Liver (tissue), 9 donors: Measurements from ENCODE around the gene ZER1. TPM values are rescaled to one million over a fixed set of nuclear protein-coding genes. Genes with fewer than 3 reads are reported as not detected.

Experiments used
- DNase-seq: peaks from one replicate; pipeline ENCODE4 v3.0.0-alpha.2; 2017; ENCODE audit warnings: low spot score
- H3K27ac ChIP-seq, 2 donors: one replicate each; pipeline ENCODE4 v1.7.0; 2013; ENCODE audit warnings: inconsistent platforms in 2 of 2, low read length in 2 of 2, control low read depth in 1 of 2, low read depth in 1 of 2, mild to moderate bottlenecking in 1 of 2
- H3K27me3 ChIP-seq, 4 donors: one replicate each; pipeline versions ENCODE4 v1.6.1 to v1.7.0; 2013; ENCODE audit warnings: low read length in 3 of 4, inconsistent platforms in 1 of 4, mild to moderate bottlenecking in 1 of 4, moderate library complexity in 1 of 4; ENCODE audit not compliant: control insufficient read depth in 4 of 4, insufficient read depth in 4 of 4
- H3K36me3 ChIP-seq, 4 donors: one replicate each; pipeline versions ENCODE4 v1.6.1 to v1.7.0; 2013; ENCODE audit warnings: low read length in 3 of 4, mild to moderate bottlenecking in 3 of 4, low read depth in 1 of 4, moderate library complexity in 1 of 4; ENCODE audit not compliant: control insufficient read depth in 4 of 4, insufficient read depth in 3 of 4
- H3K4me1 ChIP-seq, 4 donors: one replicate each; pipeline versions ENCODE4 v1.6.1 to v1.7.0; 2013; ENCODE audit warnings: low read length in 3 of 4, mild to moderate bottlenecking in 3 of 4, moderate library complexity in 1 of 4; ENCODE audit not compliant: control insufficient read depth in 4 of 4, insufficient read depth in 4 of 4
- H3K4me3 ChIP-seq, 3 donors: one replicate each; pipeline versions ENCODE4 v1.6.1 to v1.7.0; 2013; ENCODE audit warnings: low read length in 3 of 3, control low read depth in 1 of 3, low read depth in 1 of 3, mild to moderate bottlenecking in 1 of 3
- H3K9ac ChIP-seq, 2 donors: one replicate each; pipeline ENCODE4 v1.7.0; 2013; ENCODE audit warnings: low read length in 2 of 2, mild to moderate bottlenecking in 2 of 2, moderate library complexity in 2 of 2, control low read depth in 1 of 2, low read depth in 1 of 2
- H3K9me3 ChIP-seq, 4 donors: one replicate each; pipeline versions ENCODE4 v1.6.1 to v1.7.0; 2013; ENCODE audit warnings: low read length in 3 of 4; ENCODE audit not compliant: control insufficient read depth in 4 of 4
- EGR1 ChIP-seq, 2 donors: IDR thresholded peaks; 2 replicates each; pipeline ENCODE4 v1.6.1; 2016 to 2018; ENCODE audit warnings: antibody characterized with exemption in 2 of 2, low read depth in 2 of 2
- FOXA1 ChIP-seq: IDR thresholded peaks from 2 replicates; pipeline ENCODE4 v1.6.1; 2016; ENCODE audit warnings: antibody characterized with exemption
- GABPA ChIP-seq, 2 donors: IDR thresholded peaks in 1 of 2; conservative IDR thresholded peaks in 1 of 2; 2 replicates each; pipeline ENCODE4 v1.6.1; 2016; ENCODE audit warnings: antibody characterized with exemption in 2 of 2, mild to moderate bottlenecking in 1 of 2, moderate library complexity in 1 of 2
- JUND ChIP-seq, 2 donors: IDR thresholded peaks; 2 replicates each; pipeline ENCODE4 v1.6.1; 2016; ENCODE audit warnings: antibody characterized with exemption in 2 of 2
- RXRA ChIP-seq, 2 donors: IDR thresholded peaks; 2 replicates each; pipeline ENCODE4 v1.6.1; 2017 to 2018; ENCODE audit warnings: antibody characterized with exemption in 2 of 2, mild to moderate bottlenecking in 1 of 2
- SP1 ChIP-seq: IDR thresholded peaks from 2 replicates; pipeline ENCODE4 v1.6.1; 2018; ENCODE audit warnings: antibody characterized with exemption, mild to moderate bottlenecking
- TAF1 ChIP-seq: conservative IDR thresholded peaks from 2 replicates; pipeline ENCODE4 v1.6.1; 2016; ENCODE audit warnings: antibody characterized with exemption, mild to moderate bottlenecking
- YY1 ChIP-seq: IDR thresholded peaks from 2 replicates; pipeline ENCODE4 v1.6.1; 2016; ENCODE audit warnings: antibody characterized with exemption, mild to moderate bottlenecking
- WGBS: extraction: QIAGEN DNeasy Blood & Tissue Kit; methylation state at CpG from one replicate; pipeline ENCODE4 v1.1.7; 2013; 5-methylcytosine and 5-hydroxymethylcytosine counted together
- polyA plus RNA-seq, 2 donors: library from polyadenylated mRNA; stranded (reverse) in 1 of 2; unstranded in 1 of 2; fragments of 200-250 nt in 1 of 2; fragments of >200 nt in 1 of 2; fragmentation: Nextera tagmentation in 1 of 2; extraction: Ambion mirVana in 1 of 2; gene quantifications; one replicate each; pipeline versions ENCODE4 v1.2.1 to v1.2.3, GENCODE V29; 2013 to 2015
- total RNA-seq, 2 donors: library from RNA; depleted of rRNA; stranded (reverse); fragments of >200 nt; gene quantifications; one replicate each; pipeline ENCODE4 v1.2.3, GENCODE V29; 2014
- TF ChIP-seq, protein P1 (sequence below): IDR thresholded peaks from 2 replicates; pipeline ENCODE4 v1.6.1; 2016; ENCODE audit warnings: antibody characterized with exemption
- TF ChIP-seq, protein P2 (sequence below): fragments of 150-350 bp; IDR thresholded peaks from 2 replicates; pipeline ENCODE4 v1.5.1; 2017; ENCODE audit warnings: improper control_type of control experiment, low read depth, low read length; ENCODE audit not compliant: missing input control
- TF ChIP-seq, protein P3 (sequence below): IDR thresholded peaks from 2 replicates; pipeline ENCODE4 v1.6.1; 2016; ENCODE audit warnings: antibody characterized with exemption, mild to moderate bottlenecking
- TF ChIP-seq, protein P4 (sequence below): IDR thresholded peaks from 2 replicates; pipeline ENCODE4 v1.6.1; 2016; ENCODE audit warnings: antibody characterized with exemption
- donor health status: healthy.
- donor health status: healthy.
- donor health status: healthy.
- donor health status: healthy.
- donor health status: healthy.

ZER1 gene
- total and polyA plus RNA-seq, 4 donors = 7.6 to 29.1 (median 15.8) TPM

DNA sequence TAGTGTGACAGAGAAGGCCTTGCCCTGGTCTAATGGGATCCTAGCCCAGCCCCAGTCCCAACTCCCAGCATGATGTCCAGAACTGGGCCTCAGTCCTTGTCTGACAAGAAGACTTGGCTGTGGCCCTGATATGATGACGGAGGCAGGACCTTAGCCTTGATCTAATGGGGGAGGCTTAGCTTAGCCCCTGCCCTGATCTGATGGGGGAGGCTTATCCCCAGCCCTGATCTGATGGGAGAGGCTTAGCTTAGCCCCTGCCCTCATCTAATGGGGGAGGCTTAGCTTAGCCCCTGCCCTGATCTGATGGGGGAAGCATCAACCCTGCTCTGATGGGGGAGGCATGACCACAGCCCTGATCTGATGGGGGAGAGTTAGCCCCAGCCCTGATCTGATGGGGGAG is 65.7 kb downstream of the ZER1 start:
- Histone ChIP-seq H3K9me3 (no peaks in the 10 kb centered on the region), H3K27ac (no peak overlapping the region), H3K27me3 (no peaks in the 10 kb centered on the region), H3K36me3 (no peaks in the 10 kb centered on the region), H3K4me3 (no peak overlapping the region), H3K4me1 (peaks cover 0 to 8% (median 0%) of the 10 kb centered on the region in 4 donors), H3K9ac (no peak overlapping the region)
- WGBS = 98% methylated on average over 1 of the region's 1 CpG
- DNase-seq = no peak
- TF ChIP-seq, protein P1, sequence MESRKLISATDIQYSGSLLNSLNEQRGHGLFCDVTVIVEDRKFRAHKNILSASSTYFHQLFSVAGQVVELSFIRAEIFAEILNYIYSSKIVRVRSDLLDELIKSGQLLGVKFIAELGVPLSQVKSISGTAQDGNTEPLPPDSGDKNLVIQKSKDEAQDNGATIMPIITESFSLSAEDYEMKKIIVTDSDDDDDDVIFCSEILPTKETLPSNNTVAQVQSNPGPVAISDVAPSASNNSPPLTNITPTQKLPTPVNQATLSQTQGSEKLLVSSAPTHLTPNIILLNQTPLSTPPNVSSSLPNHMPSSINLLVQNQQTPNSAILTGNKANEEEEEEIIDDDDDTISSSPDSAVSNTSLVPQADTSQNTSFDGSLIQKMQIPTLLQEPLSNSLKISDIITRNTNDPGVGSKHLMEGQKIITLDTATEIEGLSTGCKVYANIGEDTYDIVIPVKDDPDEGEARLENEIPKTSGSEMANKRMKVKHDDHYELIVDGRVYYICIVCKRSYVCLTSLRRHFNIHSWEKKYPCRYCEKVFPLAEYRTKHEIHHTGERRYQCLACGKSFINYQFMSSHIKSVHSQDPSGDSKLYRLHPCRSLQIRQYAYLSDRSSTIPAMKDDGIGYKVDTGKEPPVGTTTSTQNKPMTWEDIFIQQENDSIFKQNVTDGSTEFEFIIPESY = no peak

DNA sequence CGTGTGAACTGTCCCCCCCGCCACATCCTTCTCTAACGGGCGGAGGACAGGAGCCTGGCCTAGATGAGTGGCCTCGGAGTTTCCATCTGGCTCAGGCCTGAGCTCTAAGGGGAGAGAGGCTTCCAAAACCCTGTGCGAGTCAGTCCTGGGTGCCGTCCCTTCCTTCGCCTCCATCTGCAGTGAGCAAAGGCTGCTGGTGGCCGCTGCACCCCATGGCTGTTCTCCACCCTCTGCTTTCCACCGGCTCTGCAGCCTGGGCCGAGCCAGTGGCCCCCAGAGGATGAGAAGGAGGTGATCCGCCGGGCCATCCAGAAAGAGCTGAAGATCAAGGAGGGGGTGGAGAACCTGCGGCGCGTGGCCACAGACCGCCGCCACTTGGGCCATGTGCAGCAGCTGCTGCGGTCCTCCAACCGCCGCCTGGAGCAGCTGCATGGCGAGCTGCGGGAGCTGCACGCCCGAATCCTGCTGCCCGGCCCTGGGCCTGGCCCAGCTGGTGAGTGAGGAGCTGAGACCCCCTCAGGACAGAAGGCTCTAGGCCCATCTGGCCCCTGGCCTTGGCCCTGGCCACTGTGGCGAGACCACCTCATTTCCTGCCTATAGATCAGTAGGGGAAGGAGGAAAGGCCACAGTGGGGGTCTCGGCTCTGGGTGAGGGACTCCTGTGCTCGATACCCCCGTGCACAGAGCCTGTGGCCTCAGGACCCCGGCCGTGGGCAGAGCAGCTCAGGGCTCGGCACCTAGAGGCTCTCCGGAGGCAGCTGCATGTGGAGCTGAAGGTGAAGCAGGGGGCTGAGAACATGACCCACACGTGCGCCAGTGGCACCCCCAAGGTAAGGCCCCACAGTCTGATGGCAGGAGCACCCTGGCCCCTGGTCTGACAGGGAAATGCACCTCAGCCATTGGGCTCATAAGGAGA is 66.4 kb downstream of the ZER1 start:
- TF ChIP-seq, protein P2, sequence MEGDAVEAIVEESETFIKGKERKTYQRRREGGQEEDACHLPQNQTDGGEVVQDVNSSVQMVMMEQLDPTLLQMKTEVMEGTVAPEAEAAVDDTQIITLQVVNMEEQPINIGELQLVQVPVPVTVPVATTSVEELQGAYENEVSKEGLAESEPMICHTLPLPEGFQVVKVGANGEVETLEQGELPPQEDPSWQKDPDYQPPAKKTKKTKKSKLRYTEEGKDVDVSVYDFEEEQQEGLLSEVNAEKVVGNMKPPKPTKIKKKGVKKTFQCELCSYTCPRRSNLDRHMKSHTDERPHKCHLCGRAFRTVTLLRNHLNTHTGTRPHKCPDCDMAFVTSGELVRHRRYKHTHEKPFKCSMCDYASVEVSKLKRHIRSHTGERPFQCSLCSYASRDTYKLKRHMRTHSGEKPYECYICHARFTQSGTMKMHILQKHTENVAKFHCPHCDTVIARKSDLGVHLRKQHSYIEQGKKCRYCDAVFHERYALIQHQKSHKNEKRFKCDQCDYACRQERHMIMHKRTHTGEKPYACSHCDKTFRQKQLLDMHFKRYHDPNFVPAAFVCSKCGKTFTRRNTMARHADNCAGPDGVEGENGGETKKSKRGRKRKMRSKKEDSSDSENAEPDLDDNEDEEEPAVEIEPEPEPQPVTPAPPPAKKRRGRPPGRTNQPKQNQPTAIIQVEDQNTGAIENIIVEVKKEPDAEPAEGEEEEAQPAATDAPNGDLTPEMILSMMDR = no peak
- TF ChIP-seq, protein P3, sequence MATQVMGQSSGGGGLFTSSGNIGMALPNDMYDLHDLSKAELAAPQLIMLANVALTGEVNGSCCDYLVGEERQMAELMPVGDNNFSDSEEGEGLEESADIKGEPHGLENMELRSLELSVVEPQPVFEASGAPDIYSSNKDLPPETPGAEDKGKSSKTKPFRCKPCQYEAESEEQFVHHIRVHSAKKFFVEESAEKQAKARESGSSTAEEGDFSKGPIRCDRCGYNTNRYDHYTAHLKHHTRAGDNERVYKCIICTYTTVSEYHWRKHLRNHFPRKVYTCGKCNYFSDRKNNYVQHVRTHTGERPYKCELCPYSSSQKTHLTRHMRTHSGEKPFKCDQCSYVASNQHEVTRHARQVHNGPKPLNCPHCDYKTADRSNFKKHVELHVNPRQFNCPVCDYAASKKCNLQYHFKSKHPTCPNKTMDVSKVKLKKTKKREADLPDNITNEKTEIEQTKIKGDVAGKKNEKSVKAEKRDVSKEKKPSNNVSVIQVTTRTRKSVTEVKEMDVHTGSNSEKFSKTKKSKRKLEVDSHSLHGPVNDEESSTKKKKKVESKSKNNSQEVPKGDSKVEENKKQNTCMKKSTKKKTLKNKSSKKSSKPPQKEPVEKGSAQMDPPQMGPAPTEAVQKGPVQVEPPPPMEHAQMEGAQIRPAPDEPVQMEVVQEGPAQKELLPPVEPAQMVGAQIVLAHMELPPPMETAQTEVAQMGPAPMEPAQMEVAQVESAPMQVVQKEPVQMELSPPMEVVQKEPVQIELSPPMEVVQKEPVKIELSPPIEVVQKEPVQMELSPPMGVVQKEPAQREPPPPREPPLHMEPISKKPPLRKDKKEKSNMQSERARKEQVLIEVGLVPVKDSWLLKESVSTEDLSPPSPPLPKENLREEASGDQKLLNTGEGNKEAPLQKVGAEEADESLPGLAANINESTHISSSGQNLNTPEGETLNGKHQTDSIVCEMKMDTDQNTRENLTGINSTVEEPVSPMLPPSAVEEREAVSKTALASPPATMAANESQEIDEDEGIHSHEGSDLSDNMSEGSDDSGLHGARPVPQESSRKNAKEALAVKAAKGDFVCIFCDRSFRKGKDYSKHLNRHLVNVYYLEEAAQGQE = no peak
- TF ChIP-seq JUND (IDR thresholded peaks at IDR 0.05) = no peak
- TF ChIP-seq SP1 = no peak
- TF ChIP-seq GABPA (IDR thresholded peaks at IDR 0.05 in 1 of 2, conservative IDR thresholded peaks at IDR 0.05 in 1 of 2) = no peak
- TF ChIP-seq FOXA1 = no peak
- TF ChIP-seq, protein P1 = no peak
- TF ChIP-seq, protein P4, sequence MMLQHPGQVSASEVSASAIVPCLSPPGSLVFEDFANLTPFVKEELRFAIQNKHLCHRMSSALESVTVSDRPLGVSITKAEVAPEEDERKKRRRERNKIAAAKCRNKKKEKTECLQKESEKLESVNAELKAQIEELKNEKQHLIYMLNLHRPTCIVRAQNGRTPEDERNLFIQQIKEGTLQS = no peak
- TF ChIP-seq RXRA (IDR thresholded peaks at IDR 0.05) = no peak
- no peak for TF ChIP-seq YY1
- no peak for TF ChIP-seq EGR1 (IDR thresholded peaks at IDR 0.05; ENCODE audit: low read depth in 2 of 2)
- TF ChIP-seq TAF1 = no peak
- no peaks in the 10 kb centered on the region for H3K27me3 ChIP-seq
- H3K9ac ChIP-seq = no peak overlapping the region

More for the DNA sequence above, 66.4 kb downstream of the ZER1 start:
- Histone ChIP-seq H3K27ac (no peak overlapping the region), H3K9me3 (no peaks in the 10 kb centered on the region), H3K4me1 (peaks cover 0 to 8% (median 0%) of the 10 kb centered on the region in 4 donors), H3K4me3 (no peak overlapping the region), H3K36me3 (no peaks in the 10 kb centered on the region)
- WGBS = 94% methylated on average over 36 of the region's 36 CpGs
- DNase-seq = no peak
